GM10847 (cell line): ENCODE data around the gene SMYD2.

Experiments
- POLR2A ChIP-seq: IDR thresholded peaks from 2 replicates; pipeline ENCODE4 v1.6.1; 2011; ENCODE audit not compliant: insufficient read length; ENCODE audit errors: extremely low read depth

The SMYD2 gene

GRCh38 chr1:214261206-214262123, 19.5 kb upstream of the SMYD2 start:
- TF ChIP-seq POLR2A, result no peak

- TF ChIP-seq POLR2A, result no peak
These were observed 16.8 kb upstream of the SMYD2 start for GRCh38 chr1:214264196-214264595.

GRCh38 chr1:214264976-214265375, 16.0 kb upstream of the SMYD2 start:
- TF ChIP-seq POLR2A, result no peak

GRCh38 chr1:214270097-214270650, 10.8 kb upstream of the SMYD2 start:
- no peak for TF ChIP-seq POLR2A

- TF ChIP-seq POLR2A, result no peak
These were observed 9.6 kb upstream of the SMYD2 start for GRCh38 chr1:214271174-214271858.

- no peak for TF ChIP-seq POLR2A
These were observed 8.8 kb upstream of the SMYD2 start for GRCh38 chr1:214271995-214272731.

- TF ChIP-seq POLR2A, result no peak
These were observed 7.9 kb upstream of the SMYD2 start for GRCh38 chr1:214272964-214273533.

GRCh38 chr1:214276786-214277185, 4.2 kb upstream of the SMYD2 start:
- TF ChIP-seq POLR2A, result no peak

- no peak for TF ChIP-seq POLR2A
These were observed 3.0 kb upstream of the SMYD2 start for GRCh38 chr1:214277704-214278635.

GRCh38 chr1:214280386-214281020, 456 bp upstream of the SMYD2 start:
- no peak for TF ChIP-seq POLR2A

GRCh38 chr1:214281720-214282629, 1.0 kb downstream of the SMYD2 start:
- TF ChIP-seq POLR2A, result no peak

- no peak for TF ChIP-seq POLR2A
These were observed 1.8 kb downstream of the SMYD2 start for GRCh38 chr1:214282630-214283242.
